ENCODE data around the gene SLC35F1. TPM values are rescaled to one million over a fixed set of nuclear protein-coding genes. Genes with fewer than 3 reads are reported as not detected.
"Not testable (repeated sequence)": the region's sequence is repeated elsewhere in the genome, so short reads cannot be mapped to it uniquely, and the experiment has no call there.

The SLC35F1 gene
- total RNA-seq, result not detected in 2 replicates
- not detected in 2 replicates for polyA plus RNA-seq
- 0.01 TPM in 1 of 2 replicates, not detected in the other for polyA plus RNA-seq (2011; cell fraction: cytosol; rRNA removed)
- polyA plus RNA-seq (2011; cell fraction: nucleus; rRNA removed), result not detected in 2 replicates
- polyA plus RNA-seq (2012), result not detected in 2 replicates
- 0.05 TPM in 1 of 2 replicates, not detected in the other for polyA minus RNA-seq
- polyA minus RNA-seq (2011; cell fraction: cytosol; rRNA and poly(A)+ RNA removed), result not detected
- 0.10 TPM in 1 of 2 replicates, not detected in the other for polyA minus RNA-seq (2011; cell fraction: nucleus; rRNA and poly(A)+ RNA removed)
- Bru-seq, nascent RNA, result percentile 5 among the genes with signal in this experiment
- BruChase-seq, experiment 1, labeled RNA remaining after a 6-hour chase, result percentile 13 among the genes with signal in this experiment
- BruChase-seq, experiment 2, labeled RNA remaining after a 2-hour chase, result percentile 9 among the genes with signal in this experiment
- long read RNA-seq, result 0 reads

DNA sequence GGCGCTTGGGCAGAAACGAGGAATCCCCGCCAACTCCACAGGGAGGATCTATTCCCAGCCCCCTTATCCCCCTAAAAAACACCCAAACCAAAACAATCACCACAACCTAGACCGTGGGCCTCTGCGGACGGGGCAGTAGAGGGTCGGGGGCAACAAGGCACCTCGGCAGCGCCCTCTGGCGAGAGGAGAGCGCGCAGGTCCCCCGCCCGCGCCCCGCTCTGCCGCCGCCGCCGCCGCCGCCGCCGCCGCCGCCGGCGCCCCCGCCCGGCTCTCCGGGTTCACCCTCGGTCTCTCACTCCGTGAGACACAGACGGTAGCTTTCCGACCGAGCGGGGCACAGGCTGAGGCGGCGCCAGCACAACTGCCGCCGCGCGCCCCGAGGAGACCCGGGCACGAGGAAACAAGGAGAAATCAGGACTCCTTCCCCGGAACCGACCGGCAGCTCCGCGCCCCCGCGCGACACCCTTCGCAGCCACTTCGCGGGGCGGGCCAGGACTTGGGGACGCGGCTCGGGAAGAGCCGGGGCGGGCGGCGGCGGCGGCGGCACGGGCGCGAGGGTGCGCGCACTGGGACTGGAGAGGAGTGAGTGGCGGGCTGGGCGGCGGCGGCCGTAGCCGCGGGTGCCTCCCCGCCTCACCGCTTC is at the start of gene SLC35F1:
Gene SLC35F1, plus strand, starts transcription at position 307 of the 643 bp plus-strand sequence.
- Histone ChIP-seq H3K4me2 (ENCODE audit: insufficient read depth, low read length) (peak within 1 kb of the TSS; percentile 64), H3K27ac (ENCODE audit: insufficient read depth, low read depth, low read length) (no peak within 1 kb of the TSS), H3K79me2 (ENCODE audit: control insufficient read depth, insufficient read depth, low read length) (no peaks in the 10 kb centered on the region), H3K27me3 (ENCODE audit: control insufficient read depth in 2 of 2, insufficient read depth in 2 of 2, low read length in 2 of 2) (peaks cover 12 to 33% of the 10 kb centered on the region in 2 experiments), H3K36me3 (ENCODE audit: control insufficient read depth in 2 of 2, extremely low read depth in 1 of 2, insufficient read depth in 2 of 2, low read length in 2 of 2) (no peaks in the 10 kb centered on the region), H3K9ac (replicated peaks; ENCODE audit: extremely low read depth, insufficient read depth, low read length) (no peak within 1 kb of the TSS), H4K20me1 (replicated peaks; ENCODE audit: control insufficient read depth, extremely low read depth, insufficient read depth, low read length) (no peaks in the 10 kb centered on the region), H3K4me1 (ENCODE audit: control insufficient read depth, extremely low read depth, insufficient read depth, low read length) (no peaks in the 10 kb centered on the region), H3K9me1 (replicated peaks; ENCODE audit: control insufficient read depth, extremely low read depth, insufficient read depth, low read length) (no peaks in the 10 kb centered on the region), H3K9me3 (replicated peaks; ENCODE audit: control insufficient read depth, insufficient read depth, low read length) (no peaks in the 10 kb centered on the region), H3K4me3 (replicated peaks in 1 of 3; ENCODE audit: insufficient read depth in 1 of 3, low read depth in 1 of 3, low read length in 3 of 3) (peak within 1 kb of the TSS in 2 of 3 experiments; percentile 37 to 46), H2AFZ (ENCODE audit: low read depth, low read length) (peak within 1 kb of the TSS; percentile 68)
- DNase-seq (ENCODE audit: low read depth, low spot score) (peak; percentile 1), FAIRE-seq (no peak)
- POLR2A ChIA-PET, result no interaction called here
- CTCF ChIA-PET, result no interaction called here
- intact Hi-C loops (cut with micrococcal nuclease), result loop anchor here (1.0 kb wide), 1 partner anchor 561 kb away; no protein-coding TSS in a partner anchor
- TF ChIP-seq, protein P1, sequence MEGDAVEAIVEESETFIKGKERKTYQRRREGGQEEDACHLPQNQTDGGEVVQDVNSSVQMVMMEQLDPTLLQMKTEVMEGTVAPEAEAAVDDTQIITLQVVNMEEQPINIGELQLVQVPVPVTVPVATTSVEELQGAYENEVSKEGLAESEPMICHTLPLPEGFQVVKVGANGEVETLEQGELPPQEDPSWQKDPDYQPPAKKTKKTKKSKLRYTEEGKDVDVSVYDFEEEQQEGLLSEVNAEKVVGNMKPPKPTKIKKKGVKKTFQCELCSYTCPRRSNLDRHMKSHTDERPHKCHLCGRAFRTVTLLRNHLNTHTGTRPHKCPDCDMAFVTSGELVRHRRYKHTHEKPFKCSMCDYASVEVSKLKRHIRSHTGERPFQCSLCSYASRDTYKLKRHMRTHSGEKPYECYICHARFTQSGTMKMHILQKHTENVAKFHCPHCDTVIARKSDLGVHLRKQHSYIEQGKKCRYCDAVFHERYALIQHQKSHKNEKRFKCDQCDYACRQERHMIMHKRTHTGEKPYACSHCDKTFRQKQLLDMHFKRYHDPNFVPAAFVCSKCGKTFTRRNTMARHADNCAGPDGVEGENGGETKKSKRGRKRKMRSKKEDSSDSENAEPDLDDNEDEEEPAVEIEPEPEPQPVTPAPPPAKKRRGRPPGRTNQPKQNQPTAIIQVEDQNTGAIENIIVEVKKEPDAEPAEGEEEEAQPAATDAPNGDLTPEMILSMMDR (IDR thresholded peaks at IDR 0.05; ENCODE audit: extremely low read depth in 1 of 2, insufficient read depth in 1 of 2, low read depth in 1 of 2, low read length in 2 of 2), result peak; percentile 19 to 63
- TF ChIP-seq GATA2 (IDR thresholded peaks at IDR 0.05; ENCODE audit: insufficient read depth, insufficient read length, low read depth, low read length), result no peak
- no TSS peak for BruUV-seq (replicated peaks)
- dilution Hi-C loops (cut with MboI; ENCODE audit: extremely low pct_ligation_motif_present, low sequenced_read_pairs), result no loop called here

DNA sequence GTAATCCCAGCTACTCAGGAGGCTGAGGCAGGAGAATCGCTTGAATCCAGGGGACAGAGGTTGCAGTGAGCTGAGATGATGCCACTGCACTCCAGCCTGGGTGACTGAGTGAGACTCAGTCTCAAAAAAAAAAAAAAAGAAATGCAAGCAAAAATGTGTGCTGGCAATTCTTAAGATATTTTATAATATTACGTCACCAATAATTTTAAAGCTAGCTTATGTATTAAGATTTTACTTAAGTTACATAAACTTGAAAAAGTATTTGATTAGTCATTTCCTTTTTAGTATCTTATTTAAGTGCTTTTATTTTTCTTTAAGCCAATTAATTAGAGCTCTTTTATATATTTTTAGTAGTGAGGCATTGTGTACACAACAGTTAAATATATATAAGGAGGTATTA is 48.5 kb upstream of the SLC35F1 start:
- H3K27ac ChIP-seq (ENCODE audit: insufficient read depth, low read depth, low read length); DNase-seq (ENCODE audit: low read depth, low spot score); H3K4me2 ChIP-seq (ENCODE audit: insufficient read depth, low read length); H2AFZ ChIP-seq (ENCODE audit: low read depth, low read length); BruUV-seq (replicated peaks); H3K4me3 ChIP-seq (replicated peaks in 1 of 3; ENCODE audit: insufficient read depth in 1 of 3, low read depth in 1 of 3, low read length in 3 of 3); dilution Hi-C loops (cut with MboI; ENCODE audit: extremely low pct_ligation_motif_present, low sequenced_read_pairs); intact Hi-C loops (cut with micrococcal nuclease); H3K4me1 ChIP-seq (ENCODE audit: control insufficient read depth, extremely low read depth, insufficient read depth, low read length); H3K9ac ChIP-seq (replicated peaks; ENCODE audit: extremely low read depth, insufficient read depth, low read length); H3K9me3 ChIP-seq (replicated peaks; ENCODE audit: control insufficient read depth, insufficient read depth, low read length); H3K27me3 ChIP-seq (ENCODE audit: control insufficient read depth in 2 of 2, insufficient read depth in 2 of 2, low read length in 2 of 2); H3K36me3 ChIP-seq (ENCODE audit: control insufficient read depth in 2 of 2, extremely low read depth in 1 of 2, insufficient read depth in 2 of 2, low read length in 2 of 2); H4K20me1 ChIP-seq (replicated peaks; ENCODE audit: control insufficient read depth, extremely low read depth, insufficient read depth, low read length); H3K79me2 ChIP-seq (ENCODE audit: control insufficient read depth, insufficient read depth, low read length); H3K9me1 ChIP-seq (replicated peaks; ENCODE audit: control insufficient read depth, extremely low read depth, insufficient read depth, low read length); FAIRE-seq; POLR2A ChIA-PET: not testable (repeated sequence)
- CTCF ChIA-PET, result interaction anchor here (0.7 kb wide), 1 partner anchor 10 kb away, joined by 3 read pairs; no protein-coding TSS in a partner anchor

Measured in endothelial cell of umbilical vein (primary cell).